Transverse colon (tissue), 4 donors: ENCODE results near the gene GGACT.

Experiments
- POLR2A ChIP-seq: fragments of 450-650 bp; IDR thresholded peaks from one replicate; pipeline ENCODE4 v1.6.1; 2016; ENCODE audit warnings: antibody characterized with exemption, mild to moderate bottlenecking, moderate library complexity
- POLR2AphosphoS5 ChIP-seq, 3 donors: sonication (generic); formaldehyde crosslinking; IDR thresholded peaks; one replicate each; pipeline ENCODE4 v1.6.1; 2016; ENCODE audit warnings: antibody characterized with exemption in 3 of 3
- TF ChIP-seq, protein P1 (sequence below), 5 experiments: fragments of 200-600 bp in 3 of 5; fragments of 450-650 bp in 2 of 5; sonication (generic) in 3 of 5; IDR thresholded peaks; 1 replicate in 2 of 5; 2 replicates in 3 of 5; pipeline ENCODE4 v1.5.1; 2016 to 2017; ENCODE audit warnings: antibody characterized with exemption in 5 of 5, inconsistent platforms in 3 of 5, mild to moderate bottlenecking in 2 of 5, moderate library complexity in 1 of 5

DNA sequence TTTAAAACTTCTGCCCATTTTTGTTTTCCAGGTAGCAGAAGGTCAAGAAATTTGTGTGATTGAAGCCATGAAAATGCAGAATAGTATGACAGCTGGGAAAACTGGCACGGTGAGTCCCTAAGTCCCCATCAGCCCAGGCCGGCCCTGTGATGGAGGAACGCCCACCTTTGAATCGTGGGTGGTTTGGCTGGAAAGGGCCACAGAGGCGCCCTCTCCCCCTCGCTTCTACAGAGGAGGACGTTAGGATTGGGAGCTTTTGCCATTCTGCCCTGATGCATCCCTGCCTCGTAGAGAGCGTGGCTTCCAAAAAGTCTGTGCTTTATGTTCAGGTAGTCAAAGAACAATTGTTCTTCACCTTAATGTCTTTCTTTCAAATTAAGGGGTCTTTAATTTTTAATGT lies 60.9 kb downstream of the GGACT start:
- TF ChIP-seq, protein P1, sequence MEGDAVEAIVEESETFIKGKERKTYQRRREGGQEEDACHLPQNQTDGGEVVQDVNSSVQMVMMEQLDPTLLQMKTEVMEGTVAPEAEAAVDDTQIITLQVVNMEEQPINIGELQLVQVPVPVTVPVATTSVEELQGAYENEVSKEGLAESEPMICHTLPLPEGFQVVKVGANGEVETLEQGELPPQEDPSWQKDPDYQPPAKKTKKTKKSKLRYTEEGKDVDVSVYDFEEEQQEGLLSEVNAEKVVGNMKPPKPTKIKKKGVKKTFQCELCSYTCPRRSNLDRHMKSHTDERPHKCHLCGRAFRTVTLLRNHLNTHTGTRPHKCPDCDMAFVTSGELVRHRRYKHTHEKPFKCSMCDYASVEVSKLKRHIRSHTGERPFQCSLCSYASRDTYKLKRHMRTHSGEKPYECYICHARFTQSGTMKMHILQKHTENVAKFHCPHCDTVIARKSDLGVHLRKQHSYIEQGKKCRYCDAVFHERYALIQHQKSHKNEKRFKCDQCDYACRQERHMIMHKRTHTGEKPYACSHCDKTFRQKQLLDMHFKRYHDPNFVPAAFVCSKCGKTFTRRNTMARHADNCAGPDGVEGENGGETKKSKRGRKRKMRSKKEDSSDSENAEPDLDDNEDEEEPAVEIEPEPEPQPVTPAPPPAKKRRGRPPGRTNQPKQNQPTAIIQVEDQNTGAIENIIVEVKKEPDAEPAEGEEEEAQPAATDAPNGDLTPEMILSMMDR (IDR thresholded peaks at IDR 0.05), result no peak
- no peak for TF ChIP-seq POLR2A
- TF ChIP-seq POLR2AphosphoS5 (IDR thresholded peaks at IDR 0.05), result no peak
